GM12864 (cell line): ENCODE results near the gene GATAD2B.

ENCODE experiments used
- DNase-seq: peaks from one replicate; pipeline ENCODE4 v3.0.0-alpha.2; 2011; ENCODE audit warnings: low read depth
- H3K4me3 ChIP-seq: 2 replicates; pipeline ENCODE4 v1.5.1; 2011; ENCODE audit warnings: mild to moderate bottlenecking, low read depth, low read length, control low read depth
- CTCF ChIP-seq: IDR thresholded peaks from 2 replicates; pipeline ENCODE4 v1.5.1; 2011; ENCODE audit warnings: low read depth, mild to moderate bottlenecking, moderate library complexity, low read length, control low read depth, inconsistent platforms; ENCODE audit errors: missing control alignments

The GATAD2B gene

DNA sequence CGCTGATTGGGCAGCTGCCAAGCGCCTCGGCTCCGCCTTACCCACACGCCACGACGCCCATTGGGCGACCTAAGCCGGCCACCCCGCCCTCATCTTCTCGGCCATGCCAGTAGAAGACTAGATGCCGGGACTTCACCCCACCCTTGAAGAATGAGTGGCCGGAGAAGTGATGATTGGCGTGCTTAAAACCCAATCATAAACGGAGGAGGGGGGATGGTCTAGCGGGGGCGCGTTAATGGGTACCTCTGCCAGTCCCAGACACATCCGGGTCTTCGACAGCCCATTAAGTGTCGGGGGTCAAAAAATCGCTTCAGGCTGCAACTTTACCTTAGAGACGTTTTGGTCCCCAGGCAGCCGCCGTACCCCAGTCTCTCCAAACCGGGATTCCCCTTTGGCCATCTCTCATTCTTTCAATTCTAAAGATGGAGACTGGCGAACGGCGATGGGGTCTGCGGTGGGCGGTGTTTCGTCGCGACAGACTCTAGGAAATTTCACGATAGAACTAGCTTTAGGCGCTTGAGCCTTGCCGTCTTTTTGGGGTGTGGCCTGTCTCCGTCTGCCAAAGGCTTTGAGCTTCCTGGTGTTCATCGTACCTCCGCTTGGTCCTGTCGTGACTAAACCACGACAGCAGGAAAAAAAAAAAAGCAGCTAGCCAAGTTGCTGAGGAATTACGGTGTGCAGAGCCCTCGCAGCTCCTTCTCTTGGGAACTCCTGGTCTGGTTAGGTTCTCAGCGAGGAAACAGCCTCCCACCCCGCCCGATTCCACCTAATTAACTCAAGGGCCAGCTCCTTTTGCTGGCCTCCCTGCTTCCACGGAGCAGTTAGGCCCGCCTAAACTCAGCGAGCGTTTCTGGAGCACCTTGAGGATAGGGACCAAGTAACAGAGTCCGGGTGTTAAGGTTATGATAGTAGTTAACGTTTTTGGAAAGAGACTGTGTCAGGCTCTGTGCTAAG, at the start of gene GATAD2B:
Gene GATAD2B (minus strand): TSS at position 1 of the 954 bp plus-strand sequence. CDS start 94,625 bp downstream, outside the sequence.
- TF ChIP-seq CTCF: no peak
- DNase-seq: peak; percentile 100
- peak within 1 kb of the TSS; percentile 72 for H3K4me3 ChIP-seq

DNA sequence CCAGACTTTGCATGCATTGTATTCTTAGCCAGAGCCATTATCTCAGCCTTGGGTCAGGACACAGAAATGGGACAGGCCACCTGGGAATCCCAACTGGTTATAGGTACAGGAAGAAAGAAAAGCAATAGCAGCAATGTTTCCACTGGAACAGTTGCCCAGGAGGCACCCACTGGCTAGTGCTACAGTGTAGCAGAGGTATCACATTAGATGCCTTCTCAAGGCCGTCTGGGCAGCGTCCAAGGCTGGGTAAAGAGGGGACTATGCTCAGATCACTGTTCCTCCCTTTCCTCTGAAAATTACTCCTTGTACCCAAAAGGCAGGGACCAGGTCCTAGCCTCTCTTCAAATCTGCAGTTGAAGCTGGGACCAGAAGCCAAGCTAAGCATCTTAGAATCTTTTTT, 47.6 kb upstream of the GATAD2B start:
- no peak for TF ChIP-seq CTCF
- no peak overlapping the region for H3K4me3 ChIP-seq
- no peak for DNase-seq

GRCh38 chr1:153968972-153969371, 46.2 kb upstream of the GATAD2B start:
- H3K4me3 ChIP-seq: no peak overlapping the region
- TF ChIP-seq CTCF: no peak
- no peak for DNase-seq

- TF ChIP-seq CTCF: no peak
- H3K4me3 ChIP-seq: peak overlapping the region; percentile 71
- DNase-seq: no peak
Measured at GRCh38 chr1:153968408-153968807, 45.6 kb upstream of the GATAD2B start.

DNA sequence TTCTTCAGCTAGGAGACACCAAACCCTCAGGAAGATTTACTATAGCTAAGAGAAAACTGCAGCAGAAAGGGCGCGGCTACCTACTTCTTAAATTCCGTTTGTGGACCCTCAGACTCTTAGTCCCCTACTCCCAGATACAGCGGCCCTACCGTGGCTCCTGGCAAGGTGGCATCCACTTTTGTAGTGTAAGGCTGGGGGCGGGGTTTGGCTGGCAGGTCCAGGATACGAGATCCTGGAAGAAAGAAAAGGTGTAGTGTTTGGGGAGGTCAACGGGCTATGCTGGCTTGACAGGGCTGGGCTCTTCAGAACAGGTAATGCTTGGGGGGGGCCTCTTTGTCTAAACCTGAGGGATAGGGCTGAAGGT, 45.2 kb upstream of the GATAD2B start:
- DNase-seq: no peak
- H3K4me3 ChIP-seq: peak overlapping the region; percentile 71
- TF ChIP-seq CTCF: no peak

DNA sequence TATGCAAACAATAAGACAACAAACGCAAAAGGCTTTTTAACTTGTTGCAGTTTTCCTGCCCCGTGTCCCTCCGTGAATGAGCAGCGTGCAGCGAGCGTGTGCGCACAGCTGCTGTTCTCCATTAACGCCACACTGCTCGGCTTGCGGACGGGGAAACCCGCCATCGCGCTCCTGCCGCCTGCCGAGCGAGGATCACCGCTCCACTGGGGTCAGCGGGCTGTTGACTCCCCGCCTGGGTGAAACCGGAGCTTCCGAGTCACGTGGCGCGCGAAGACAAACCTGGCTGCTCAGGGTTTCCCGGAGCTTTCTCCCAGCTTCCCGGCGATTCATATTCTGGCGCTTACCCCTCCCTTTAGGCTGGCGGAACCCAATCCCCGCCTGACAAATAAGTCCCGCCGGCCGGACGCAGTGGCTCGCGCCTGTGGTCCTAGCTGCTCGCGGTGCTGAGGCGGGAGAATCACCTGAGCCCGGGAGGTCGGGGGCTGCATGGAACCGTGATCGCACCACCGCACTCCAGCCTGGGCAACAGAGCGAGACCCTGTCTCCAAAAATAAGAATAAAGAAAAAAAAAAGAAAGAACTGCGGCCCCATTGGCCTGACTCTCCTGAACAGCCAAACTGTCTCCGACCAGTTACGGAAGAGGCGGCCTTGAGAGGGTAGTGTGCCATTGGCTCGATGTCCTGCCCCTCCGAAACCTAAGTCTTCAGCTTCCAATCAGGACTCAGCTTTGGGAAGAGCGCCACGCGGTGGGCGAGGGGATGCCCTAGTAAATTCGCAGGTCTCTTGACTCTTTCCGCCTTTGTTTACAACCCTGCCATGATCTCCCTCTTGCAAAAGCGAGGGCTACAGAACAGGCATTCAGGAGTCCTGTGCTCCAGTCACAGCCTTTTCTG, 44.6 kb upstream of the GATAD2B start, which contains the start of gene CREB3L4:
Gene CREB3L4 (plus strand): TSS at position 796 of the 893 bp plus-strand sequence. CDS start 624 bp downstream, outside the sequence.
- peak; percentile 97 for DNase-seq
- peak; percentile 47 for TF ChIP-seq CTCF
- H3K4me3 ChIP-seq: peak within 1 kb of the TSS; percentile 71
